Trophoblast cell (in vitro differentiated cells and primary cell): Measurements from ENCODE around the gene PDIA6.

Experiments
- DNase-seq, 2 donors: peaks; one replicate each; pipeline ENCODE4 v3.0.0-alpha.2; 2016
- H2AFZ ChIP-seq: 2 replicates; pipeline ENCODE4 v1.6.1; 2013; ENCODE audit warnings: low read length, moderate library complexity, mild to moderate bottlenecking; ENCODE audit not compliant: insufficient read depth, poor library complexity
- H2AK5ac ChIP-seq: 2 replicates; pipeline ENCODE4 v1.6.1; 2013; ENCODE audit warnings: mild to moderate bottlenecking, low read length
- H2BK120ac ChIP-seq: 2 replicates; pipeline ENCODE4 v1.6.1; 2013; ENCODE audit warnings: low read length, mild to moderate bottlenecking, moderate library complexity; ENCODE audit not compliant: insufficient read depth, poor library complexity
- H2BK12ac ChIP-seq: 2 replicates; pipeline ENCODE4 v1.6.1; 2013; ENCODE audit warnings: mild to moderate bottlenecking, low read length, moderate library complexity
- H2BK5ac ChIP-seq: 2 replicates; pipeline ENCODE4 v1.6.1; 2013; ENCODE audit warnings: low read length, low read depth, moderate library complexity, mild to moderate bottlenecking; ENCODE audit not compliant: poor library complexity
- H3K14ac ChIP-seq: 2 replicates; pipeline ENCODE4 v1.6.1; 2013; ENCODE audit warnings: mild to moderate bottlenecking, low read length
- H3K18ac ChIP-seq: 2 replicates; pipeline ENCODE4 v1.6.1; 2013; ENCODE audit warnings: mild to moderate bottlenecking, low read length
- H3K23ac ChIP-seq: 2 replicates; pipeline ENCODE4 v1.6.1; 2013; ENCODE audit warnings: low read length
- H3K27ac ChIP-seq: 2 replicates; pipeline ENCODE4 v1.5.1; 2013; ENCODE audit warnings: low read depth, mild to moderate bottlenecking, inconsistent platforms, low read length, moderate library complexity
- H3K27me3 ChIP-seq: 2 replicates; pipeline ENCODE4 v1.6.1; 2013; ENCODE audit warnings: inconsistent platforms, mild to moderate bottlenecking, low read length, moderate library complexity; ENCODE audit not compliant: insufficient read depth
- H3K36me3 ChIP-seq, 2 experiments: 1 replicate in 1 of 2; 2 replicates in 1 of 2; pipeline ENCODE4 v1.6.1; 2013; ENCODE audit warnings: low read length in 2 of 2, mild to moderate bottlenecking in 2 of 2, moderate library complexity in 1 of 2; ENCODE audit not compliant: insufficient read depth in 2 of 2, control insufficient read depth in 1 of 2
- H3K4ac ChIP-seq: 2 replicates; pipeline ENCODE4 v1.6.1; 2013; ENCODE audit warnings: low read depth, mild to moderate bottlenecking, low read length, moderate library complexity
- H3K4me1 ChIP-seq, 2 experiments: 1 replicate in 1 of 2; 2 replicates in 1 of 2; pipeline ENCODE4 v1.6.1; 2013; ENCODE audit warnings: low read length in 2 of 2, mild to moderate bottlenecking in 2 of 2, moderate library complexity in 1 of 2; ENCODE audit not compliant: insufficient read depth in 2 of 2, control insufficient read depth in 1 of 2
- H3K4me2 ChIP-seq: 2 replicates; pipeline ENCODE4 v1.6.1; 2013; ENCODE audit warnings: inconsistent platforms, mild to moderate bottlenecking, low read length, moderate library complexity
- H3K4me3 ChIP-seq: 2 replicates; pipeline ENCODE4 v1.5.1; 2013; ENCODE audit warnings: mild to moderate bottlenecking, low read depth, low read length, inconsistent platforms
- H3K79me1 ChIP-seq: one replicate; pipeline ENCODE4 v1.6.1; 2013; ENCODE audit warnings: low read length
- H3K79me2 ChIP-seq: 2 replicates; pipeline ENCODE4 v1.6.1; 2013; ENCODE audit warnings: low read length, mild to moderate bottlenecking; ENCODE audit not compliant: control insufficient read depth, insufficient read depth, poor library complexity
- H3K9ac ChIP-seq: 2 replicates; pipeline ENCODE4 v1.6.1; 2013; ENCODE audit warnings: mild to moderate bottlenecking, low read length
- H3K9me3 ChIP-seq: 2 replicates; pipeline ENCODE4 v1.6.1; 2013; ENCODE audit warnings: low read depth, mild to moderate bottlenecking, control low read depth, inconsistent platforms, low read length; ENCODE audit not compliant: insufficient read depth
- H4K12ac ChIP-seq: 2 replicates; pipeline ENCODE4 v1.6.1; 2013; ENCODE audit warnings: low read depth, mild to moderate bottlenecking, low read length, moderate library complexity
- H4K8ac ChIP-seq: 2 replicates; pipeline ENCODE4 v1.6.1; 2013; ENCODE audit warnings: low read depth, mild to moderate bottlenecking, low read length, moderate library complexity
- H4K91ac ChIP-seq: one replicate; pipeline ENCODE4 v1.6.1; 2013; ENCODE audit warnings: low read depth, mild to moderate bottlenecking, low read length, moderate library complexity
- WGBS: extraction: QIAGEN DNeasy Blood & Tissue Kit; methylation state at CpG from one replicate; pipeline ENCODE4 v1.1.7; 2013; ENCODE audit warnings: missing lambda C conversion rate; ENCODE audit not compliant: insufficient read length, insufficient coverage; ENCODE audit errors: extremely low coverage; 5-methylcytosine and 5-hydroxymethylcytosine counted together

PDIA6 gene

GRCh38 chr2:10779776-10780490, 32.7 kb downstream of the PDIA6 start:
- DNase-seq: no peak
- Histone ChIP-seq H2BK120ac (no peak overlapping the region), H4K8ac (no peak overlapping the region), H3K18ac (peak overlapping the region; percentile 25), H3K23ac (no peak overlapping the region), H3K14ac (no peak overlapping the region), H3K36me3 (peaks cover 57 to 69% of the 10 kb centered on the region in 2 experiments), H3K4me2 (no peak overlapping the region), H2BK12ac (no peak overlapping the region), H3K27me3 (no peaks in the 10 kb centered on the region), H3K9ac (no peak overlapping the region), H3K27ac (no peak overlapping the region), H3K4me1 (peaks cover 6 to 9% of the 10 kb centered on the region in 2 experiments), H3K79me1 (peaks cover 6% of the 10 kb centered on the region), H2AFZ (no peak overlapping the region), H4K12ac (no peak overlapping the region), H2AK5ac (no peak overlapping the region), H3K4ac (no peak overlapping the region), H3K79me2 (no peaks in the 10 kb centered on the region), H3K4me3 (no peak overlapping the region), H4K91ac (no peak overlapping the region), H3K9me3 (no peaks in the 10 kb centered on the region), H2BK5ac (no peak overlapping the region)
- 100% methylated on average over 1 of the region's 25 CpGs for WGBS

GRCh38 chr2:10778724-10779115, 33.9 kb downstream of the PDIA6 start:
- Histone ChIP-seq H3K36me3 (peaks cover 51 to 60% of the 10 kb centered on the region in 2 experiments), H3K27ac (no peak overlapping the region), H3K9me3 (no peaks in the 10 kb centered on the region), H3K27me3 (no peaks in the 10 kb centered on the region), H2AK5ac (no peak overlapping the region), H3K18ac (no peak overlapping the region), H2AFZ (no peak overlapping the region), H3K4me3 (no peak overlapping the region), H3K4ac (no peak overlapping the region), H3K4me1 (peaks cover 16 to 18% of the 10 kb centered on the region in 2 experiments), H3K9ac (no peak overlapping the region), H3K23ac (no peak overlapping the region), H2BK12ac (no peak overlapping the region), H3K79me2 (peaks cover 2% of the 10 kb centered on the region), H4K12ac (no peak overlapping the region), H2BK120ac (no peak overlapping the region), H3K4me2 (no peak overlapping the region), H2BK5ac (no peak overlapping the region), H3K79me1 (peaks cover 13% of the 10 kb centered on the region), H4K91ac (no peak overlapping the region), H4K8ac (no peak overlapping the region), H3K14ac (no peak overlapping the region)
- no peak for DNase-seq
- WGBS: no CpG with 5 or more reads among the region's 12 CpGs

DNA sequence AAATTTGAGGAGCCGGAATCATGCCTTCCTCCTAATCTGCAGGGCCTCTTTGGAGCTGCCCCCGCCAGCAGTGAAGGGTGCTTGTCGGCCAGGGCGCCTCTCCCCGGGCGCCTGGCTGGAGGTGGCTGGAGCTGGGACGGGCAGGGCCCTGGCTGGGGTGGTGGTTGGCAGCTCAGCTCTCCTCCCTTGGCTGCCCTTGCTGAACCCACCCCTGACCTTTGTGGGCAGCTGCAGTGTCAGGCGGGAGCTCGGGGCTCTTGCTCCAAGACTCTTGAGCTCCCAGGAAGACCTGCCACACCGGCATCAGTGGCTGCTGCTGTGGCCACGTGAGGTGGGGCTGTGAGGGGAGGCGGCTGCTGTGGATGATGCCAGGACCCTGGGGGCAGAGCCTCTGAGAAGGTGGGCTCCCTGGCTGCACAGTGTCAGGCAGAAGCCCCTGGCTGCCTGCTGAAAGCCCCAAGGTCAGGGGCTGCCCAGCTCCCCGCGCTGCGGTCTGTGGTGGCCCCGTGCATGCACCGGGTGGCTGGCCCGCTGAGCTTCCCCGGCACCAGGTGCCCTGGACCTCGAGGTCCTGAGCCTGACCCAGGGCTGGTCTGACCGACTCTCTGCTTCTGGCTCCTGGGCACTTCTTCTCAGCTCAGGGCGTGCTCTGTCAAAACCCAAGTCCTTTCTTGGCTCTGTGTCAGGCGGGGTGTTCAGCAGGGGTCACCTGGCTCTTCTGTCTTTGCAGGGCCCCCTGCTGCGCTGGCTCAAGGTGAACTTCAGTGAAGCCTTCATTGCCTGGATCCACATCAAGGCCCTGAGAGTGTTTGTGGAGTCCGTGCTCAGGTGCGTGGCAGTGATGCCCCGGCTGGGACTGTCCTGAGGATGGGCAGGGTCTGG, 34.5 kb downstream of the PDIA6 start:
- Histone ChIP-seq H2BK12ac (no peak overlapping the region), H3K27ac (no peak overlapping the region), H3K4ac (no peak overlapping the region), H3K23ac (no peak overlapping the region), H3K4me1 (peaks cover 19 to 24% of the 10 kb centered on the region in 2 experiments), H2AK5ac (no peak overlapping the region), H2AFZ (no peak overlapping the region), H2BK5ac (no peak overlapping the region), H3K9ac (no peak overlapping the region), H3K27me3 (no peaks in the 10 kb centered on the region), H3K9me3 (no peaks in the 10 kb centered on the region), H3K4me3 (no peak overlapping the region), H4K12ac (no peak overlapping the region), H3K79me1 (peaks cover 15% of the 10 kb centered on the region), H3K79me2 (peaks cover 2% of the 10 kb centered on the region), H3K36me3 (peaks cover 51 to 60% of the 10 kb centered on the region in 2 experiments), H4K8ac (no peak overlapping the region), H3K18ac (no peak overlapping the region), H3K14ac (no peak overlapping the region), H2BK120ac (no peak overlapping the region), H4K91ac (no peak overlapping the region), H3K4me2 (no peak overlapping the region)
- WGBS: no CpG with 5 or more reads among the region's 27 CpGs
- no peak for DNase-seq

- Histone ChIP-seq H3K9me3 (no peaks in the 10 kb centered on the region), H3K27ac (no peak overlapping the region), H3K9ac (no peak overlapping the region), H3K23ac (no peak overlapping the region), H2AFZ (no peak overlapping the region), H3K79me1 (peaks cover 21% of the 10 kb centered on the region), H3K27me3 (no peaks in the 10 kb centered on the region), H3K4me1 (peaks cover 23 to 29% of the 10 kb centered on the region in 2 experiments), H3K4me2 (no peak overlapping the region), H2BK12ac (no peak overlapping the region), H3K18ac (no peak overlapping the region), H3K14ac (no peak overlapping the region), H4K12ac (no peak overlapping the region), H2AK5ac (no peak overlapping the region), H2BK5ac (no peak overlapping the region), H3K79me2 (peaks cover 7% of the 10 kb centered on the region), H3K36me3 (peaks cover 50 to 57% of the 10 kb centered on the region in 2 experiments), H2BK120ac (no peak overlapping the region), H4K8ac (no peak overlapping the region), H3K4ac (no peak overlapping the region), H3K4me3 (no peak overlapping the region), H4K91ac (no peak overlapping the region)
- DNase-seq: no peak
- WGBS: no CpG with 5 or more reads among the region's 26 CpGs
These were observed 35.3 kb downstream of the PDIA6 start for GRCh38 chr2:10777111-10777841.
